Measurements from ENCODE around the gene POLL. TPM values are rescaled to one million over a fixed set of nuclear protein-coding genes. Genes with fewer than 3 reads are reported as not detected.

Gene POLL
- polyA plus RNA-seq, 10 donors = 19.4 to 30.3 (median 24.2) TPM

DNA sequence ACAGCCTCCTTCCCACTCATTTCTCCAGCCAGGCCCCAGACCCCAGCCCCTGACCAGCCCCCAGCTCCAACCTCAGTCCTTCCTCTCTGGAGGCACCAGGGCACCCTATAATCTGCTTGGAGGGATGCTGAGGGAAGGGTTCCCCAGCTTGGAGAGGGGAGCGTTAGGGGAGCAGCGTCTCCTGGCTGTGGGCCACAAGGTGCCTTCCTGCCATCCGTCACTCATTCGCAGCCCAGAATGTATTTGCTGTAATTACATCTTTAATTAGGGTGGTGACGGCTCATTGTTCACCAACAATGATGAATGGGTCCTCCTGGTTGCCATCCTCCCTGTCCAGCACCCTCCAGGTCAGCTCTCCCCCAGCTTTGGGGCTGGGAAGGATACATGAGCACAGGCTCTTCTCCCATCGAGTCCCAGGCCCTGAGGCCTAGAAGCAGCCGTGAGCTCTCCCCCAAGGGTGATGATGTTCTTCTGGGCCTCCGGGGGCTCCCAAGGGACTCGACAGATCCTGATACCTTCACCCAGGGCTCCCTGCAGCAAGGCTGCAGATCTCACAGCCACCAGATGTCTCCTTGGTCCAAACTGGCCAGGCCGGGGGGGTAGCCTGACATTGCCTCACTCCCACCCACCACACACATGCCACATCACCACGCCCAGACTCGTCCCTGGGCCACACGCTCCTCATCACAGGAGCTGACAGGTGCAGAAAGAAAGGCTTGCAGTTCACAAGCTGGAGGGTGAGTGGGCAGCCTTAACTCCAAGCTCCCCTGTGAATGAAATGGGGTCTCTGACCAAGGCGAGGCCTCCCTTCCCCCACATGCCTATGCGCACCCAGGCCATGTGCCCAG lies 26.8 kb downstream of the POLL start:
- no peak for DNase-seq

DNA sequence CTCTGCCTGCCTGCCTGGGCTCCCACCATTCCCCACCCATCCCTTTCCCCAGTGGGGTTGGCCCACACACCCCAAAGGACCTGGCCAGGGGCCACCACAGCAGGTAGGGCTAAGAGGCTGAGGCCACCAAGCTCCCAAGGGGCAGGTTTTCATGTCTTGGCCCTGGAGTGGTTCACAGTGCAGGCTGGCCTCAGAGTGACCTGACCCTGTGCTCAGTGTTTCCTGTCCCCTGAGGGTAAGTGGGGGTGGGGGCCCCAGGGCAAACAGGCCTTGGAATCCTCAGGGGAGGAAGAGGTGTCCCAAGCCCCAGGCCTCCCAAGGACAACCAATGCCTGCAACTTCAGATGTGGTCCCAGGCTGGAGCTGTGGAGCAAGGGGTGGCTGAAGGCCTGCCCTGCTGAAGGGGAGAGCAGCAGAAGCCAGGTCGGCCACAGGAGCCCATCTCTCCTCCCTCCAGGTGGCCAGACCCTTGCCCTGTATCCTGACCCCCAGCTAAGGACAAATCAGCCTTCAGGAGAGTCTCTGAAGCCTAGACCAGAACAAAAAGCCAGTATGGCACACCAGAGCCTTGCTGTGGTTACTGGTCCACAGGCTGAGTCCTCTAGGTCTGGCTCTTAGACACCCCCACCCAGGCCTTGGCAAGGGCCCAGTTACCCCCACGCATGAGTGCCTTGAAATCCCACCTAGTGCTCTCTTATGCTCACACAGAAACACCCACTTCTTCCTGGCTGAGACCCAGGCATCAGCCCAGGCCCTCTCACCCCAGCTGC lies 27.6 kb downstream of the POLL start:
- no peak for DNase-seq

- no peak for DNase-seq
Observed at GRCh38 chr10:101559596-101560297, 28.3 kb downstream of the POLL start.

DNA sequence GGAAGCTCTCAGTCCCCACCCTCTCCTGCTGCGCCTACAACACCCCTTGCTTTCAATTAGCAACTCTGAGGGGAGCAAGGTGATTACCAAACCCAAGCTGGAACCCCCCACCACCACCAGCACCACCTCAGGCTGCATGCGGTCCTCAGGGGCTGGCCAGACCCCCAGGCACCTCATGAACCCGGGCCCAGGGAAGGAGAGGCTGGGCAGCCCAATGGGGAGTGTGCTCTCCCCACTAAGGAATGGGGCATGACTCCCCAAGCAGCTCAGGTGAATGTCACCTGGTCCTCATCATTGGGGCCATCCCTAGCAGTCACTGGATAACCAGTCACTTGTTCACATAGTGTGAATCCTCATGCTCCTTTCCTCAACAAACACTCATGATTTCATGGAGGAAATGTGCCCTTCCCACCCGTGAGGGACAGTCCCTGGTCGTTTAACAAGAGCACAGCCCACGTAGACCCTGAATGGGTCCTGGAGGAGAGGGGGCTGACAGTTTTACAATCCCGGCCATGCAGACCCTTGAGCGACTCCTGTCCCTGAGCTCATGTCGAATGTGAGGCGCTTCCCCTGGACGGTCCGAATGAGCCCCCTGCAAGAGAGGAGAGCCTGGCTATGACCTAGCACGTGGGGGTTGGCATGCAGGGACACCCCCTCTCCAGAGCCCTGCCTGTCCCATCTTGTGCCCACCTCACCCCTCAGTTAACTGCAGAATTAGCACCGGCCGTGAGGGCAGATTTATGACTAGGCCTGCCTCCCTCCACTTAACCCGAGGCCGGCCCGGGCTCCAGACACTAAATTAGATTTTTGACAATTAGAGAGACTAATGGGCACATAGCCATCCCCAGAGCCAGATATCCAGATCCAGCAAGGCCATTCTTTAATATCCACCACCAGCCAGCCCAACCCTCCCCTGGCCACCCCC lies 29.1 kb downstream of the POLL start:
- DNase-seq = no peak

GRCh38 chr10:101558204-101558603 lies 29.9 kb downstream of the POLL start:
- DNase-seq = no peak

DNA sequence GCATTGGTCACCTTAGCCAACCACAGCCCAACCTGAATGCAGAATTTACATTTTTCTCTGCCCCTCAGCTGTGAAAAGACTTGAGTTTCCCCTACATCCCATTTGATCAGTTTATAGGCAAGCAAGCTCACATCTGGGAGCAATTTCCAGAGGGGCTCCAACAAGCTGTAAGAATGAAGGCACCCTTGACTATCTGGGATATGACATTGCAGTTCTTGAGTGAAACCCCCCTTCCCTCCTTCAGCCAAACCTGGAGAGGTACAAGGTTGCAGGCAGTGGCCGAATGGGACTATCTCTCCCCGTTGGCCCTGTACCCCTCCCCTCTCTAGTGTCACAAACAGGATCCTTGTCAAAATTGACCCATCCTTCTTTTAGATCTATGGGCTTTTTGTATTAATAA lies 30.5 kb downstream of the POLL start:
- DNase-seq = no peak

- DNase-seq = no peak
Observed at GRCh38 chr10:101552442-101552841, 35.6 kb downstream of the POLL start.

DNA sequence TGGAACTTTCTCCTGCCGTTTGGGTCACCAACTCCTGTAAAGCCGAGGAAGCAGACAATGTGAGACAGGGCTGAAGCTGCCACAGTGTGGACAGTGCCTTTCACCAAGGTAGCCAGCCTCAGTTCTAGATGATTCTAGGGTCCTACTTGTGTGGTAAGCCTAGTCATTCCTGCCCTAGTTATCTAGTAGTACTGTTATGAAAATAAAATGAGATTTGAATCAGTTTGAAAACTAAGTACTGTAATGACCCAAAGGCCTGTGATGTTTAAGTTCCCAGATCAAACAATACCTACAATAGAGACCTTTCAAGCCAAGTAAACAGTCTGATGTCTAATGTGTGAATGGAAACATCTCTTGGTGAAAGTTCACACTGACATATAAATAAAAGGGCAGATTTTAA lies 37.1 kb downstream of the POLL start:
- no peak for DNase-seq

DNA sequence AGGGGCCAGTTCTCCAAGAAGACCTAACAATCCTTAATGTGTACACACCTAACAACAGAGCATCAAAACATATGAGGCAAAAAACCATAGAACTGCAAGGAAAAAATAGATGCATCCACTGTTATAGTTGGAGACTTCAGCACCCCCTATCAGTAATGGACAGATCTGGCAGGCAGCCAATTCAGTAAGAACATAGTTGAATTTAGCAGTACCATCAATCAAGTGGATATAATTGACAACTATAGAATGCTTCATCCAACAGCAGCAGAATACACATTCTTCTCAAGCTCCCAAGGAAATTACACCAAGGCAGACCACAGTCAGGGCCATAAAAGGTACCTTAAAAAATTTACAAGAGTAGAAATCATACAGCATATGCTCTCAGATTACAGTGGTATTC lies 42.2 kb downstream of the POLL start:
- no peak for DNase-seq

DNA sequence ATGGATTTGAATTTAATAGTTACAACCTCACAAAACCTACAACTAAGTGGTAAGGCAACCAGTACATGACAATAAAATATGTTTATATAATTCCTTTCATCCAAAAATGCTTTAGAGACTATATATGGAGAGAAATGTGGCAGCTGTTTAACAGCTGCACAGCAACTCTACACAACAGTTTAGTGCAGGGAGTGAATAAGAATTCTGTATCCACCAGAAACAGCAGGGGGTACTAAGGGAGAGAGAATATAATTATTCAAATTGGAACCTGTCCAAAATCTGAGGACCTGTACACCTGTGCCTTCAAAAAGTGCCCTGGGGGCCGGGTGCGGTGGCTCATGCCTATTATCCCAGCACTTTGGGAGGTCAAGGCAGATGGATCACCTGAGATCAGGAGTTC lies 49.6 kb downstream of the POLL start:
- no peak for DNase-seq

DNA sequence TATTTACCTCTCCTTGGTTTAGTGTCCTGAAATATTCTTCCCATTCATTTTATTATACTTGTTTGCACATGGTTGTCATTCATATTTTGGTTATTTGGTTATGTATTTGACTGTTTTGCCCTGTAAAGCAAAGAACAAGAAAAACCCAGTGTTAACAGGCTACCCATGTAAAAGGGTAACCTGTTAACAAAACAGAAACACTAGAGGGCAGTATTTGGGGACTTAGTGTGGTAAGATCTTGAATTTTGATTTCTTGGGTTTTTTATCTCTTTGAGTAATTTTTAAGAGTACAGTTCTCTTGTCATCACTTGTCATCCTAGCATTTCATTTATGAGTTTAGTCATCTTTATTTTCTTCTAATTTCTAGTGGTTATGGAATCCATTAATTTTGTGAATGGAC lies 51.3 kb downstream of the POLL start:
- no peak for DNase-seq

DNA sequence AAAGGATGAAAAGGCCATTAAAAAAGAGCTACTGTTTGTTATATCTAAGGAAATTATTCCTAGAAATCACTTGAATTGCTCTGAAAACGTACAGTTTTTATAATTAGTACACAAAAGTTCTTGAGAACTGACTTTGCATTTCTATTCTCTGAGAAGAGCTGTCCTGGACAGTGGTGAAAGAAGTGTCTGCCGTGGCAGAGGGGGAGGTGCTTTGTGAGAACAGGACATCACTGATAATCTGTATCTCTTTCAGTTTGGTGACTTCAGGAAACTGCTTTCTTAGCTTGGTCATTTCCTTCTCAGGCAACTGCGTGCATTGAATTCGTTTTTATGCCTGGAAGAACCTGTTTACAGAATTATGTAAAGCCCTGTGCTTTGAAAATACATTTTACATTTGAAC lies 52.1 kb downstream of the POLL start:
- DNase-seq = no peak

- no peak for DNase-seq
Observed at GRCh38 chr10:101529725-101530553, 58.1 kb downstream of the POLL start.

- DNase-seq = no peak
Observed at GRCh38 chr10:101529207-101529606, 58.9 kb downstream of the POLL start.

Other genes with a start within 250 kb of the POLL start
- 10 to 100 TPM; 18.3 to 36.6 (median 23.1) TPM for gene BTRC, start 234.1 kb downstream of the POLL start, polyA plus RNA-seq (ENCODE audit: insufficient read length in 10 of 10)
- gene DPCD, start 64 bp upstream of the POLL start, polyA plus RNA-seq (ENCODE audit: insufficient read length in 10 of 10) = 10 to 100 TPM; 11.7 to 22.8 (median 15.4) TPM
- gene FBXW4, start 106.9 kb upstream of the POLL start, polyA plus RNA-seq (ENCODE audit: insufficient read length in 10 of 10) = 10 to 100 TPM; 35.6 to 52.0 (median 43.7) TPM
- under 1 TPM in 7 of 10 donors, not detected in 3; 0.18 to 0.74 (median 0.39) TPM for gene FGF8, start 187.9 kb upstream of the POLL start, polyA plus RNA-seq (ENCODE audit: insufficient read length in 10 of 10)
- 10 to 100 TPM; 33.4 to 74.0 (median 54.5) TPM for gene NPM3, start 195.2 kb upstream of the POLL start, polyA plus RNA-seq (ENCODE audit: insufficient read length in 10 of 10)
- 100 to 1,000 TPM in 4 of 10 donors, 10 to 100 TPM in 6; 59.9 to 151 (median 84.0) TPM for gene OGA, start 230.2 kb upstream of the POLL start, polyA plus RNA-seq (ENCODE audit: insufficient read length in 10 of 10)